Measurements from ENCODE around the gene SORL1-AS1.

- TF ChIP-seq RCOR1 (IDR thresholded peaks at IDR 0.05; ENCODE audit: insufficient replicate concordance, low read length) (no peak), CTCF (conservative IDR thresholded peaks at IDR 0.05; ENCODE audit: low read depth, low read length) (no peak), CEBPB (IDR thresholded peaks at IDR 0.05; ENCODE audit: low read depth, low read length) (no peak), POLR2A (IDR thresholded peaks at IDR 0.05; ENCODE audit: low read depth, low read length) (no peak), FOS (IDR thresholded peaks at IDR 0.05; ENCODE audit: low read depth, low read length) (no peak), MAFK (IDR thresholded peaks at IDR 0.05; ENCODE audit: low read depth, low read length) (no peak)
Measured at GRCh38 chr11:121448431-121448941, 4.3 kb downstream of the SORL1-AS1 start.

Data from IMR-90 (cell line).